GM04503 (cell line): ENCODE data around the gene GLRB.
"Not testable (repeated sequence)": the region's sequence is repeated elsewhere in the genome, so short reads cannot be mapped to it uniquely, and the experiment has no call there.

Experiments used
- DNase-seq: peaks from one replicate; pipeline ENCODE4 v3.0.0-alpha.2; 2012; ENCODE audit warnings: low read depth

The GLRB gene

GRCh38 chr4:157075811-157076577 is at the start of gene GLRB:
GLRB (plus strand) TSS chr4:157076150; CDS start chr4:157078025, 1,875 bp downstream.
- no peak for DNase-seq

- no peak for DNase-seq
Measured at GRCh38 chr4:157035471-157035870, 40.5 kb upstream of the GLRB start.

GRCh38 chr4:157040405-157040804 is 35.5 kb upstream of the GLRB start:
- DNase-seq: no peak

- DNase-seq: no peak
Measured at GRCh38 chr4:157043131-157043530, 32.8 kb upstream of the GLRB start.

GRCh38 chr4:157045507-157046127 is 30.3 kb upstream of the GLRB start:
- DNase-seq: peak; percentile 29

GRCh38 chr4:157048248-157048647 is 27.7 kb upstream of the GLRB start:
- peak; percentile 81 for DNase-seq

GRCh38 chr4:157050561-157050960 is 25.4 kb upstream of the GLRB start:
- no peak for DNase-seq

- DNase-seq: no peak
Measured at GRCh38 chr4:157052429-157053040, 23.4 kb upstream of the GLRB start.

GRCh38 chr4:157057218-157057617 is 18.7 kb upstream of the GLRB start:
- no peak for DNase-seq

GRCh38 chr4:157058899-157059298 is 17.1 kb upstream of the GLRB start:
- DNase-seq: not testable (repeated sequence)

- DNase-seq: no peak
Measured at GRCh38 chr4:157072002-157072401, 3.9 kb upstream of the GLRB start.

- no peak for DNase-seq
Measured at GRCh38 chr4:157075401-157075800, 549 bp upstream of the GLRB start.

- no peak for DNase-seq
Measured at GRCh38 chr4:157076578-157076947, 613 bp downstream of the GLRB start.

- no peak for DNase-seq
Measured at GRCh38 chr4:157079441-157079840, 3.5 kb downstream of the GLRB start.

GRCh38 chr4:157080605-157081004 is 4.7 kb downstream of the GLRB start:
- DNase-seq: no peak

- no peak for DNase-seq
Measured at GRCh38 chr4:157095716-157096115, 19.8 kb downstream of the GLRB start.

GRCh38 chr4:157096439-157096838 is 20.5 kb downstream of the GLRB start:
- DNase-seq: no peak

- DNase-seq: no peak
Measured at GRCh38 chr4:157099506-157099905, 23.6 kb downstream of the GLRB start.

GRCh38 chr4:157104541-157104940 is 28.6 kb downstream of the GLRB start:
- no peak for DNase-seq

GRCh38 chr4:157114671-157115070 is 38.7 kb downstream of the GLRB start:
- no peak for DNase-seq

- DNase-seq: peak; percentile 55
Measured at GRCh38 chr4:157115613-157116335, 39.8 kb downstream of the GLRB start.

- no peak for DNase-seq
Measured at GRCh38 chr4:157121401-157121800, 45.5 kb downstream of the GLRB start.

- DNase-seq: no peak
Measured at GRCh38 chr4:157127571-157127970, 51.6 kb downstream of the GLRB start.
